ENCODE measurements around the gene FHL3.
A peak's percentile ranks its signal among the peaks of the same experiment; 100 is the strongest.

FHL3 gene

GRCh38 chr1:37949524-37950152, 55.7 kb downstream of the FHL3 start:
- H3K4me3 ChIP-seq (replicated peaks; ENCODE audit: insufficient read depth, low read length): no peak overlapping the region
- no peak for DNase-seq (ENCODE audit: low read depth in 1 of 2, low spot score in 1 of 2)
- no peak for TF ChIP-seq GABPA (IDR thresholded peaks at IDR 0.05; ENCODE audit: low read depth)
- TF ChIP-seq, protein P1, sequence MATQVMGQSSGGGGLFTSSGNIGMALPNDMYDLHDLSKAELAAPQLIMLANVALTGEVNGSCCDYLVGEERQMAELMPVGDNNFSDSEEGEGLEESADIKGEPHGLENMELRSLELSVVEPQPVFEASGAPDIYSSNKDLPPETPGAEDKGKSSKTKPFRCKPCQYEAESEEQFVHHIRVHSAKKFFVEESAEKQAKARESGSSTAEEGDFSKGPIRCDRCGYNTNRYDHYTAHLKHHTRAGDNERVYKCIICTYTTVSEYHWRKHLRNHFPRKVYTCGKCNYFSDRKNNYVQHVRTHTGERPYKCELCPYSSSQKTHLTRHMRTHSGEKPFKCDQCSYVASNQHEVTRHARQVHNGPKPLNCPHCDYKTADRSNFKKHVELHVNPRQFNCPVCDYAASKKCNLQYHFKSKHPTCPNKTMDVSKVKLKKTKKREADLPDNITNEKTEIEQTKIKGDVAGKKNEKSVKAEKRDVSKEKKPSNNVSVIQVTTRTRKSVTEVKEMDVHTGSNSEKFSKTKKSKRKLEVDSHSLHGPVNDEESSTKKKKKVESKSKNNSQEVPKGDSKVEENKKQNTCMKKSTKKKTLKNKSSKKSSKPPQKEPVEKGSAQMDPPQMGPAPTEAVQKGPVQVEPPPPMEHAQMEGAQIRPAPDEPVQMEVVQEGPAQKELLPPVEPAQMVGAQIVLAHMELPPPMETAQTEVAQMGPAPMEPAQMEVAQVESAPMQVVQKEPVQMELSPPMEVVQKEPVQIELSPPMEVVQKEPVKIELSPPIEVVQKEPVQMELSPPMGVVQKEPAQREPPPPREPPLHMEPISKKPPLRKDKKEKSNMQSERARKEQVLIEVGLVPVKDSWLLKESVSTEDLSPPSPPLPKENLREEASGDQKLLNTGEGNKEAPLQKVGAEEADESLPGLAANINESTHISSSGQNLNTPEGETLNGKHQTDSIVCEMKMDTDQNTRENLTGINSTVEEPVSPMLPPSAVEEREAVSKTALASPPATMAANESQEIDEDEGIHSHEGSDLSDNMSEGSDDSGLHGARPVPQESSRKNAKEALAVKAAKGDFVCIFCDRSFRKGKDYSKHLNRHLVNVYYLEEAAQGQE (IDR thresholded peaks at IDR 0.05; ENCODE audit: insufficient replicate concordance, low read depth): peak; percentile 57
- H3K27me3 ChIP-seq (ENCODE audit: insufficient read depth, poor library complexity, severe bottlenecking): no peaks in the 10 kb centered on the region
- H3K27ac ChIP-seq (replicated peaks): no peak overlapping the region

DNA sequence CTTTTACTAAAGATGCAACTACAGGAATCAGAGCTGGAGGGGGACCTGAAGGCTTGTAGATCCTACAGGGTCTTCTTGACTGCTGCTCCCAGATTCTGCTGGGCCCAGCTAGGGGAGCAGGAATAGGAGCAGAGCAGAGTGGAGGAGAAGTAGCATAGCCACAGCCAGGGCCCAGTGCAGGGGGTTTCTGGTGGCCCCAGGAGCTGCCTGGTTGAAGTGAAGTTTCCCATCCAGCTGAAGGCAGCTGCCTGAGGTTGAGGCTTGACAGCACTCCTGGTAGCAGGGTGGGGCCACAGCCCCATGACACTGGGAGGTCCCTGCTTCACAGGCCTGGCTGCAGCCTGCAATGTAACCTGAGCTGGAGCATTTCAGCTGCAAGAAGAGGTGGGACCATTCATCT, 56.5 kb downstream of the FHL3 start:
- Histone ChIP-seq H3K27me3 (ENCODE audit: insufficient read depth, poor library complexity, severe bottlenecking) (no peaks in the 10 kb centered on the region), H3K4me3 (replicated peaks; ENCODE audit: insufficient read depth, low read length) (no peak overlapping the region), H3K27ac (replicated peaks) (no peak overlapping the region)

GRCh38 chr1:37948166-37948565, 57.1 kb downstream of the FHL3 start:
- Histone ChIP-seq H3K27ac (replicated peaks) (no peak overlapping the region), H3K27me3 (ENCODE audit: insufficient read depth, poor library complexity, severe bottlenecking) (no peaks in the 10 kb centered on the region), H3K4me3 (replicated peaks; ENCODE audit: insufficient read depth, low read length) (no peak overlapping the region)
- DNase-seq (ENCODE audit: low read depth in 1 of 2, low spot score in 1 of 2): no peak
- TF ChIP-seq, protein P1 (IDR thresholded peaks at IDR 0.05; ENCODE audit: insufficient replicate concordance, low read depth): no peak
- no peak for TF ChIP-seq POLR2AphosphoS5 (IDR thresholded peaks at IDR 0.05; ENCODE audit: low read depth)
- TF ChIP-seq, protein P2, sequence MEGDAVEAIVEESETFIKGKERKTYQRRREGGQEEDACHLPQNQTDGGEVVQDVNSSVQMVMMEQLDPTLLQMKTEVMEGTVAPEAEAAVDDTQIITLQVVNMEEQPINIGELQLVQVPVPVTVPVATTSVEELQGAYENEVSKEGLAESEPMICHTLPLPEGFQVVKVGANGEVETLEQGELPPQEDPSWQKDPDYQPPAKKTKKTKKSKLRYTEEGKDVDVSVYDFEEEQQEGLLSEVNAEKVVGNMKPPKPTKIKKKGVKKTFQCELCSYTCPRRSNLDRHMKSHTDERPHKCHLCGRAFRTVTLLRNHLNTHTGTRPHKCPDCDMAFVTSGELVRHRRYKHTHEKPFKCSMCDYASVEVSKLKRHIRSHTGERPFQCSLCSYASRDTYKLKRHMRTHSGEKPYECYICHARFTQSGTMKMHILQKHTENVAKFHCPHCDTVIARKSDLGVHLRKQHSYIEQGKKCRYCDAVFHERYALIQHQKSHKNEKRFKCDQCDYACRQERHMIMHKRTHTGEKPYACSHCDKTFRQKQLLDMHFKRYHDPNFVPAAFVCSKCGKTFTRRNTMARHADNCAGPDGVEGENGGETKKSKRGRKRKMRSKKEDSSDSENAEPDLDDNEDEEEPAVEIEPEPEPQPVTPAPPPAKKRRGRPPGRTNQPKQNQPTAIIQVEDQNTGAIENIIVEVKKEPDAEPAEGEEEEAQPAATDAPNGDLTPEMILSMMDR (IDR thresholded peaks at IDR 0.05; ENCODE audit: insufficient read depth, low read length): no peak
- TF ChIP-seq SPI1 (IDR thresholded peaks at IDR 0.05; ENCODE audit: borderline replicate concordance, low read depth): no peak
- TF ChIP-seq GABPA (IDR thresholded peaks at IDR 0.05; ENCODE audit: low read depth): no peak

More for the DNA sequence above, 56.5 kb downstream of the FHL3 start:
- no peak for TF ChIP-seq GABPA (IDR thresholded peaks at IDR 0.05; ENCODE audit: low read depth)
- TF ChIP-seq, protein P1 (IDR thresholded peaks at IDR 0.05; ENCODE audit: insufficient replicate concordance, low read depth): no peak
- TF ChIP-seq, protein P2 (IDR thresholded peaks at IDR 0.05; ENCODE audit: insufficient read depth, low read length): no peak
- TF ChIP-seq SPI1 (IDR thresholded peaks at IDR 0.05; ENCODE audit: borderline replicate concordance, low read depth): no peak
- no peak for TF ChIP-seq POLR2AphosphoS5 (IDR thresholded peaks at IDR 0.05; ENCODE audit: low read depth)
- DNase-seq (ENCODE audit: low read depth in 1 of 2, low spot score in 1 of 2): no peak

Measured in HL-60 (cell line).